WTC11 (cell line): ENCODE data around the gene PPP2R3A. TPM values are rescaled to one million over a fixed set of nuclear protein-coding genes. Genes with fewer than 3 reads are reported as not detected.

Experiments
- ATAC-seq: fragments of 200-7000 bp; cut with Tn5 transposase; 2 replicates; pipeline ENCODE4 v1.10.0; 2021; ENCODE audit warnings: mild to moderate bottlenecking, moderate library complexity
- CTCF ChIA-PET: fragments of 300-600 bp; sonication (Branson Sonifier 250); formaldehyde crosslinking; loops from one replicate; lab custom pipeline; 2021; ENCODE audit warnings: antibody characterized with exemption; lab: Charles Lee
- POLR2A ChIA-PET: fragments of 350-600 bp; sonication (Branson Sonifier 250); formaldehyde crosslinking; loops from one replicate; lab custom pipeline; 2021; ENCODE audit warnings: antibody characterized with exemption; lab: Charles Lee
- DNase-seq: peaks from one replicate; pipeline ENCODE4 v3.0.0; 2021; ENCODE audit warnings: low spot score
- H3K27ac Mint-ChIP-seq: 2 replicates; pipeline ENCODE4 v1.8.0; 2021; ENCODE audit warnings: mixed read lengths
- H3K27me3 Mint-ChIP-seq: 2 replicates; pipeline ENCODE4 v1.8.0; 2021; ENCODE audit warnings: low read depth, mild to moderate bottlenecking, moderate library complexity, mixed read lengths
- H3K36me3 Mint-ChIP-seq: 2 replicates; pipeline ENCODE4 v1.8.0; 2021; ENCODE audit warnings: mixed read lengths
- H3K4me1 Mint-ChIP-seq: 2 replicates; pipeline ENCODE4 v1.8.0; 2022; ENCODE audit warnings: mixed read lengths
- H3K4me3 Mint-ChIP-seq: 2 replicates; pipeline ENCODE4 v1.8.0; 2021; ENCODE audit warnings: mild to moderate bottlenecking, moderate library complexity, mixed read lengths
- H3K9me3 Mint-ChIP-seq: 2 replicates; pipeline ENCODE4 v1.8.0; 2021; ENCODE audit warnings: mixed read lengths
- AFF4 ChIP-seq: sonication (generic); formaldehyde crosslinking; IDR thresholded peaks from 2 replicates; pipeline ENCODE4 v1.8.1; 2023; ENCODE audit warnings: mild to moderate bottlenecking, missing genetic modification reagents, borderline replicate concordance
- CREM ChIP-seq: sonication (generic); formaldehyde crosslinking; IDR thresholded peaks from 2 replicates; pipeline ENCODE4 v1.8.1; 2022; ENCODE audit warnings: mild to moderate bottlenecking, missing genetic modification reagents, moderate library complexity
- E2F1 ChIP-seq: sonication (generic); formaldehyde crosslinking; IDR thresholded peaks from 2 replicates; pipeline ENCODE4 v1.8.0; 2022; ENCODE audit warnings: mild to moderate bottlenecking, missing genetic modification reagents
- ERG ChIP-seq: fragments of 250-450 bp; sonication (Bioruptor Pico); IDR thresholded peaks from 2 replicates; pipeline ENCODE4 v1.8.0; 2021; ENCODE audit warnings: mild to moderate bottlenecking
- ESRRA ChIP-seq: sonication (generic); formaldehyde crosslinking; IDR thresholded peaks from 2 replicates; pipeline ENCODE4 v1.8.1; 2022; ENCODE audit warnings: mild to moderate bottlenecking, missing genetic modification reagents, borderline replicate concordance
- ETV6 ChIP-seq: sonication (generic); formaldehyde crosslinking; IDR thresholded peaks from 2 replicates; pipeline ENCODE4 v1.8.1; 2022; ENCODE audit warnings: mild to moderate bottlenecking, missing genetic modification reagents
- FOXP1 ChIP-seq: sonication (generic); formaldehyde crosslinking; IDR thresholded peaks from 2 replicates; pipeline ENCODE4 v1.8.0; 2022; ENCODE audit warnings: missing genetic modification reagents, mild to moderate bottlenecking, moderate library complexity, borderline replicate concordance
- IRF2 ChIP-seq: sonication (generic); formaldehyde crosslinking; IDR thresholded peaks from 2 replicates; pipeline ENCODE4 v1.8.0; 2022; ENCODE audit warnings: low read depth, missing genetic modification reagents, borderline replicate concordance
- MYBL2 ChIP-seq: sonication (generic); formaldehyde crosslinking; IDR thresholded peaks from 2 replicates; pipeline ENCODE4 v1.8.1; 2023; ENCODE audit warnings: mild to moderate bottlenecking, moderate library complexity, missing genetic modification reagents
- NR3C1 ChIP-seq: sonication (generic); formaldehyde crosslinking; conservative IDR thresholded peaks from 2 replicates; pipeline ENCODE4 v1.8.1; 2023; ENCODE audit warnings: low read depth, mild to moderate bottlenecking, missing genetic modification reagents
- OVOL2 ChIP-seq: fragments of 250-450 bp; sonication (Bioruptor Pico); IDR thresholded peaks from 2 replicates; pipeline ENCODE4 v1.9.0; 2021; ENCODE audit warnings: mild to moderate bottlenecking, borderline replicate concordance
- PREB ChIP-seq: sonication (generic); formaldehyde crosslinking; IDR thresholded peaks from 2 replicates; pipeline ENCODE4 v1.8.1; 2022; ENCODE audit warnings: mild to moderate bottlenecking, missing genetic modification reagents, moderate library complexity, borderline replicate concordance
- SMAD3 ChIP-seq: sonication (generic); formaldehyde crosslinking; IDR thresholded peaks from 2 replicates; pipeline ENCODE4 v1.8.0; 2022; ENCODE audit warnings: missing genetic modification reagents, mild to moderate bottlenecking, borderline replicate concordance
- ZBTB21 ChIP-seq: sonication (generic); formaldehyde crosslinking; IDR thresholded peaks from 2 replicates; pipeline ENCODE4 v1.8.1; 2023; ENCODE audit warnings: mild to moderate bottlenecking, missing genetic modification reagents, borderline replicate concordance
- ZNF263 ChIP-seq: sonication (generic); formaldehyde crosslinking; IDR thresholded peaks from 2 replicates; pipeline ENCODE4 v1.8.1; 2022; ENCODE audit warnings: low read depth, mild to moderate bottlenecking, moderate library complexity, missing genetic modification reagents
- ZNF425 ChIP-seq: fragments of 250-450 bp; sonication (Bioruptor Pico); conservative IDR thresholded peaks from 2 replicates; pipeline ENCODE4 v1.9.0; 2021; ENCODE audit warnings: mild to moderate bottlenecking
- ZNF671 ChIP-seq: fragments of 250-450 bp; sonication (Bioruptor Pico); IDR thresholded peaks from 2 replicates; pipeline ENCODE4 v1.8.0; 2021; ENCODE audit warnings: mild to moderate bottlenecking
- total RNA-seq: library from RNA; stranded (reverse); gene quantifications from 3 replicates; pipeline ENCODE4 v1.2.3, GENCODE V29; 2021

The PPP2R3A gene
- total RNA-seq, 1 experiment from 2014 or later: 13.1 TPM

GRCh38 chr3:135982404-135982761 is 16.9 kb downstream of the PPP2R3A start:
- Mint-ChIP-seq H3K27me3 (no peaks in the 10 kb centered on the region), H3K4me1 (no peaks in the 10 kb centered on the region), H3K4me3 (no peak overlapping the region), H3K9me3 (no peaks in the 10 kb centered on the region), H3K27ac (no peak overlapping the region), H3K36me3 (no peaks in the 10 kb centered on the region)
- ChIA-PET POLR2A (no interaction called here), CTCF (no interaction called here)
- DNase-seq: no peak
- ATAC-seq: no peak
- TF ChIP-seq NR3C1 (no peak), ESRRA (CRISPR knock-in tag) (no peak), MYBL2 (CRISPR knock-in tag) (no peak), CREM (CRISPR knock-in tag) (no peak), AFF4 (CRISPR knock-in tag) (no peak), ERG (CRISPR knock-in tag) (no peak), E2F1 (no peak), OVOL2 (no peak), ZNF671 (CRISPR knock-in tag) (no peak), PREB (CRISPR knock-in tag) (no peak), ZNF425 (no peak)

- ChIA-PET CTCF (no interaction called here), POLR2A (no interaction called here)
- TF ChIP-seq ZNF263 (CRISPR knock-in tag) (no peak), IRF2 (CRISPR knock-in tag) (no peak), SMAD3 (CRISPR knock-in tag) (no peak), ZBTB21 (CRISPR knock-in tag) (no peak), FOXP1 (no peak), ETV6 (CRISPR knock-in tag) (no peak)
- Mint-ChIP-seq H3K4me3 (no peak overlapping the region), H3K9me3 (no peaks in the 10 kb centered on the region), H3K4me1 (no peaks in the 10 kb centered on the region), H3K27me3 (no peaks in the 10 kb centered on the region), H3K27ac (no peak overlapping the region), H3K36me3 (no peaks in the 10 kb centered on the region)
- DNase-seq (no peak), ATAC-seq (no peak)
These were observed 17.5 kb downstream of the PPP2R3A start for GRCh38 chr3:135982922-135983581.
